Liver (tissue), 3 donors: ENCODE data around the gene CCDC167.
"Not testable (repeated sequence)": the region's sequence is repeated elsewhere in the genome, so short reads cannot be mapped to it uniquely, and the experiment has no call there.

ENCODE experiments used
- ATF3 ChIP-seq: IDR thresholded peaks from 2 replicates; pipeline ENCODE4 v1.6.1; 2016; ENCODE audit warnings: antibody characterized with exemption
- CTCF ChIP-seq: fragments of 150-350 bp; IDR thresholded peaks from 2 replicates; pipeline ENCODE4 v1.5.1; 2017; ENCODE audit warnings: improper control_type of control experiment, low read depth, low read length; ENCODE audit not compliant: missing input control
- GABPA ChIP-seq, 2 donors: IDR thresholded peaks in 1 of 2; conservative IDR thresholded peaks in 1 of 2; 2 replicates each; pipeline ENCODE4 v1.6.1; 2016; ENCODE audit warnings: antibody characterized with exemption in 2 of 2, mild to moderate bottlenecking in 1 of 2, moderate library complexity in 1 of 2
- MAX ChIP-seq: IDR thresholded peaks from 2 replicates; pipeline ENCODE4 v1.6.1; 2016; ENCODE audit warnings: antibody characterized with exemption
- REST ChIP-seq: IDR thresholded peaks from 2 replicates; pipeline ENCODE4 v1.6.1; 2016; ENCODE audit warnings: antibody characterized with exemption, mild to moderate bottlenecking
- SP1 ChIP-seq: IDR thresholded peaks from 2 replicates; pipeline ENCODE4 v1.6.1; 2018; ENCODE audit warnings: antibody characterized with exemption, mild to moderate bottlenecking
- TAF1 ChIP-seq: conservative IDR thresholded peaks from 2 replicates; pipeline ENCODE4 v1.6.1; 2016; ENCODE audit warnings: antibody characterized with exemption, mild to moderate bottlenecking
- YY1 ChIP-seq: IDR thresholded peaks from 2 replicates; pipeline ENCODE4 v1.6.1; 2016; ENCODE audit warnings: antibody characterized with exemption, mild to moderate bottlenecking
- donor health status: healthy.
- donor health status: healthy.

- TF ChIP-seq SP1; YY1; CTCF; TAF1; REST; GABPA (IDR thresholded peaks at IDR 0.05 in 1 of 2, conservative IDR thresholded peaks at IDR 0.05 in 1 of 2); MAX; ATF3: not testable (repeated sequence)
Measured at GRCh38 chr6:37500904-37501303, 1.2 kb upstream of the CCDC167 start.
